HEK293 (cell line): ENCODE measurements around the gene PRPF38B.

Experiments used
- CTCF ChIA-PET: fragments of 350-600 bp; formaldehyde crosslinking; extraction: SDS; loops from one replicate; lab custom pipeline; 2021; ENCODE audit warnings: antibody characterized with exemption; lab: Yijun Ruan, JAX
- POLR2A ChIA-PET: fragments of 300-600 bp; formaldehyde crosslinking; extraction: SDS; loops from one replicate; lab custom pipeline; 2020; ENCODE audit warnings: antibody characterized with exemption, inconsistent platforms; lab: Yijun Ruan, JAX
- H3K27ac ChIP-seq: fragments of 200-500 bp; sonication (Bioruptor generic); 2 replicates; pipeline ENCODE4 v1.5.1; 2014; ENCODE audit warnings: low read depth, low read length, control low read depth, inconsistent platforms; ENCODE audit errors: extremely low read depth
- H3K36me3 ChIP-seq, 2 experiments: fragments of 200-500 bp in 1 of 2; sonication (Bioruptor generic) in 1 of 2; 1 replicate in 1 of 2; 2 replicates in 1 of 2; pipeline ENCODE4 v1.5.1; 2014 to 2017; ENCODE audit warnings: inconsistent platforms in 2 of 2, low read length in 2 of 2; ENCODE audit not compliant: control insufficient read depth in 2 of 2, insufficient read depth in 1 of 2
- H3K4me1 ChIP-seq: fragments of 200-500 bp; sonication (Bioruptor generic); 2 replicates; pipeline ENCODE4 v1.5.1; 2014; ENCODE audit warnings: mild to moderate bottlenecking, low read length, inconsistent platforms; ENCODE audit not compliant: control insufficient read depth, insufficient read depth
- H3K4me3 ChIP-seq: 2 replicates; pipeline ENCODE4 v1.5.1; 2011; ENCODE audit warnings: low read depth, mild to moderate bottlenecking, control low read depth, low read length, moderate library complexity
- H3K9me3 ChIP-seq: fragments of 200-500 bp; sonication (Bioruptor generic); 2 replicates; pipeline ENCODE4 v1.5.1; 2014; ENCODE audit warnings: low read depth, low read length, inconsistent platforms; ENCODE audit not compliant: control insufficient read depth, insufficient read depth
- GLIS2 ChIP-seq: fragments of 450-650 bp; formaldehyde crosslinking; IDR thresholded peaks from 2 replicates; pipeline ENCODE4 v1.5.1; 2016; ENCODE audit warnings: missing biosample characterization, missing genetic modification characterization
- KLF16 ChIP-seq: fragments of 450-650 bp; formaldehyde crosslinking; IDR thresholded peaks from 2 replicates; pipeline ENCODE4 v1.5.1; 2017; ENCODE audit warnings: missing biosample characterization, missing genetic modification characterization
- MYNN ChIP-seq: fragments of 450-650 bp; formaldehyde crosslinking; IDR thresholded peaks from 2 replicates; pipeline ENCODE4 v1.5.1; 2016; ENCODE audit warnings: missing biosample characterization, missing genetic modification characterization, borderline replicate concordance
- OSR2 ChIP-seq: fragments of 450-650 bp; formaldehyde crosslinking; IDR thresholded peaks from 2 replicates; pipeline ENCODE4 v1.5.1; 2016; ENCODE audit warnings: missing biosample characterization, missing genetic modification characterization
- OVOL3 ChIP-seq: fragments of 450-650 bp; formaldehyde crosslinking; IDR thresholded peaks from 2 replicates; pipeline ENCODE4 v1.5.1; 2016; ENCODE audit warnings: missing biosample characterization, missing genetic modification characterization
- SCRT1 ChIP-seq: fragments of 450-650 bp; formaldehyde crosslinking; IDR thresholded peaks from 2 replicates; pipeline ENCODE4 v1.5.1; 2016; ENCODE audit warnings: missing biosample characterization, missing genetic modification characterization, borderline replicate concordance
- YY1 ChIP-seq: fragments of 450-650 bp; formaldehyde crosslinking; IDR thresholded peaks from 2 replicates; pipeline ENCODE4 v1.5.1; 2018; ENCODE audit warnings: missing biosample characterization, missing genetic modification characterization
- ZBTB1 ChIP-seq: fragments of 450-650 bp; formaldehyde crosslinking; IDR thresholded peaks from 2 replicates; pipeline ENCODE4 v1.5.1; 2016; ENCODE audit warnings: missing biosample characterization, missing genetic modification characterization
- ZBTB17 ChIP-seq: fragments of 450-650 bp; formaldehyde crosslinking; IDR thresholded peaks from 2 replicates; pipeline ENCODE4 v1.5.1; 2016; ENCODE audit warnings: missing biosample characterization, missing genetic modification characterization
- ZBTB48 ChIP-seq: fragments of 450-650 bp; formaldehyde crosslinking; IDR thresholded peaks from 2 replicates; pipeline ENCODE4 v1.5.1; 2016; ENCODE audit warnings: missing biosample characterization, missing genetic modification characterization
- ZBTB6 ChIP-seq: fragments of 450-650 bp; formaldehyde crosslinking; IDR thresholded peaks from 2 replicates; pipeline ENCODE4 v1.5.1; 2017; ENCODE audit warnings: missing biosample characterization, missing genetic modification characterization
- ZNF132 ChIP-seq: fragments of 450-650 bp; formaldehyde crosslinking; IDR thresholded peaks from 2 replicates; pipeline ENCODE4 v1.5.1; 2017; ENCODE audit warnings: missing biosample characterization, missing genetic modification characterization, borderline replicate concordance
- ZNF138 ChIP-seq: fragments of 450-650 bp; formaldehyde crosslinking; IDR thresholded peaks from 2 replicates; pipeline ENCODE4 v1.5.1; 2016; ENCODE audit warnings: missing biosample characterization, missing genetic modification characterization, borderline replicate concordance
- ZNF175 ChIP-seq: fragments of 450-650 bp; formaldehyde crosslinking; IDR thresholded peaks from 2 replicates; pipeline ENCODE4 v1.5.1; 2016; ENCODE audit warnings: missing biosample characterization, missing genetic modification characterization
- ZNF2 ChIP-seq: fragments of 450-650 bp; formaldehyde crosslinking; IDR thresholded peaks from 2 replicates; pipeline ENCODE4 v1.5.1; 2016; ENCODE audit warnings: missing biosample characterization, missing genetic modification characterization
- ZNF239 ChIP-seq: fragments of 450-650 bp; formaldehyde crosslinking; IDR thresholded peaks from 2 replicates; pipeline ENCODE4 v1.5.1; 2016; ENCODE audit warnings: missing biosample characterization, missing genetic modification characterization
- ZNF24 ChIP-seq: fragments of 450-650 bp; formaldehyde crosslinking; IDR thresholded peaks from 2 replicates; pipeline ENCODE4 v1.5.1; 2016; ENCODE audit warnings: missing biosample characterization, missing genetic modification characterization
- ZNF26 ChIP-seq: fragments of 450-650 bp; formaldehyde crosslinking; IDR thresholded peaks from 2 replicates; pipeline ENCODE4 v1.5.1; 2016; ENCODE audit warnings: missing biosample characterization, missing genetic modification characterization
- ZNF341 ChIP-seq: fragments of 450-650 bp; formaldehyde crosslinking; IDR thresholded peaks from 2 replicates; pipeline ENCODE4; 2016; ENCODE audit warnings: low read depth, missing biosample characterization, missing genetic modification characterization
- ZNF366 ChIP-seq: fragments of 450-650 bp; formaldehyde crosslinking; conservative IDR thresholded peaks from 2 replicates; pipeline ENCODE4 v1.5.1; 2016; ENCODE audit warnings: missing biosample characterization, missing genetic modification characterization
- ZNF433 ChIP-seq: fragments of 450-650 bp; formaldehyde crosslinking; IDR thresholded peaks from 2 replicates; pipeline ENCODE4 v1.5.1; 2016; ENCODE audit warnings: missing biosample characterization, missing genetic modification characterization, low read depth
- ZNF473 ChIP-seq: fragments of 450-650 bp; formaldehyde crosslinking; IDR thresholded peaks from 2 replicates; pipeline ENCODE4 v1.5.1; 2017; ENCODE audit warnings: missing biosample characterization, missing genetic modification characterization
- ZNF510 ChIP-seq: fragments of 450-650 bp; formaldehyde crosslinking; IDR thresholded peaks from 2 replicates; pipeline ENCODE4 v1.5.1; 2018; ENCODE audit warnings: mild to moderate bottlenecking, missing genetic modification characterization, missing biosample characterization; ENCODE audit not compliant: insufficient replicate concordance
- ZNF560 ChIP-seq: fragments of 450-650 bp; formaldehyde crosslinking; IDR thresholded peaks from 2 replicates; pipeline ENCODE4 v1.5.1; 2017; ENCODE audit warnings: missing biosample characterization, missing genetic modification characterization, borderline replicate concordance
- ZNF621 ChIP-seq: fragments of 450-650 bp; formaldehyde crosslinking; IDR thresholded peaks from 2 replicates; pipeline ENCODE4 v1.5.1; 2017; ENCODE audit warnings: missing biosample characterization, missing genetic modification characterization
- ZNF654 ChIP-seq: fragments of 450-650 bp; formaldehyde crosslinking; IDR thresholded peaks from 2 replicates; pipeline ENCODE4 v1.5.1; 2016; ENCODE audit warnings: low read depth, missing biosample characterization, missing genetic modification characterization
- ZNF747 ChIP-seq: fragments of 450-650 bp; formaldehyde crosslinking; IDR thresholded peaks from 2 replicates; pipeline ENCODE4 v1.5.1; 2016; ENCODE audit warnings: missing biosample characterization, missing genetic modification characterization
- ZSCAN18 ChIP-seq: fragments of 450-650 bp; formaldehyde crosslinking; IDR thresholded peaks from 2 replicates; pipeline ENCODE4 v1.5.1; 2016; ENCODE audit warnings: missing biosample characterization, missing genetic modification characterization
- TF ChIP-seq, protein P1 (sequence below): fragments of 450-650 bp; formaldehyde crosslinking; IDR thresholded peaks from 2 replicates; pipeline ENCODE4 v1.5.1; 2016; ENCODE audit warnings: missing biosample characterization, missing genetic modification characterization
- TF ChIP-seq, protein P2 (sequence below): fragments of 450-650 bp; formaldehyde crosslinking; IDR thresholded peaks from 2 replicates; pipeline ENCODE4 v1.5.1; 2016; ENCODE audit warnings: missing biosample characterization, missing genetic modification characterization, low read depth

PRPF38B gene

DNA sequence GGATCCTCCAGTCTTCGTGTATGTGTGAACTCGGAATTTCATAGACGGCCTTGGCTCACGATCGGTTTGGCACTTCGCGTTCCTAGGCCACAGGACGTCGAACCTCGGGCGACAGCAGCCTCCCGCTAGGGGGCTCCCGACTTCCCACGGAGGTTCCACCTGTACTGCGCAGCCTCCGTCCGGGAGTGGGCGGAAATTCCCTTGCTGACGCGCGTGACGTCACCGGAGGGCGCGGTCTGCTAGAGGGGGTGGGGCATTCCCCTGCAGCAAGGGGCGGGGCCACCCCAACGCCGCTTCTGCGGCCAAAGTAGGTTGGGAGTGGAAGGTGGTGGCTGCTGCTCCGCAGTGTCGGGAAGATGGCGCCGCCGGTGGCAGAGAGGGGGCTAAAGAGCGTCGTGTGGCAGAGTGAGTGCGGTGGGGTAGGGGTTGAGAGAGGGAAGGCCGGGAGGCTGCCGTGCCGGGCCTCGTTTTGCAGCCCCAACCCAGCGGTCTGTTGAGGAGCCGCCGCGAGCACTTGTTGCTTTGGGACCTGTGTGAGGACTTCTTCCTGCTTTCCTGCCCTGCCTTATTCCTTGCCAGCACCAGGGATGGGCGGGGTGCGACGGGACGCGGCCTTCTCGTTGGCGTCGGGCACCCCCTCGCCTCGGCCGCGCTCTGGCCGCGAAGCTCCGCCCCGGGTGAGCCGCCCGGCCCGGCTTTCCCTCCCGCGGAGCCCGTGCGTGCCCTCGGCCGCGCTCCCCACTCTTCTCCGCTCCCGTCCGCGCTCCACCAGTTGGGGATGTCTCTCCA lies 54.5 kb downstream of the PRPF38B start, which contains the start of gene STXBP3:
TSS of gene STXBP3 (plus strand) at position 293 of the 789 bp plus-strand sequence. CDS start at position 357, 64 bp downstream.
- Histone ChIP-seq H3K4me1 (peaks cover 2% of the 10 kb centered on the region; the same call in 1 of the 2 replicates), H3K4me3 (peak within 1 kb of the TSS; percentile 97), H3K27ac (peak within 1 kb of the TSS; percentile 81), H3K9me3 (no peaks in the 10 kb centered on the region), H3K36me3 (no peaks in the 10 kb centered on the region)
- ChIA-PET POLR2A (interaction anchor here (1.0 kb wide), 1 partner anchor 54 kb away, joined by 8 read pairs; the partner anchor contains the start of gene PRPF38B), CTCF (interaction anchor here (1.0 kb wide), 1 partner anchor 23 kb away, joined by 3 read pairs; no protein-coding TSS in a partner anchor)
- TF ChIP-seq ZNF510 (tag by site-specific recombination) (no peak), ZNF473 (no peak), ZNF2 (peak; percentile 80), ZBTB6 (tag by site-specific recombination) (no peak), OVOL3 (tag by site-specific recombination) (peak; percentile 76; the same call in 1 of the 2 replicates), ZBTB17 (peak; percentile 69), ZNF747 (no peak), ZNF560 (no peak), ZNF175 (no peak), ZNF654 (tag by site-specific recombination) (no peak), ZNF132 (tag by site-specific recombination) (no peak), ZNF366 (tag by site-specific recombination) (no peak; the same call in 1 of the 2 replicates), ZNF433 (tag by site-specific recombination) (no peak; the same call in 1 of the 2 replicates), ZBTB1 (no peak), ZNF239 (tag by site-specific recombination) (no peak), YY1 (peak; percentile 92), ZNF341 (tag by site-specific recombination) (no peak; the same call in 1 of the 2 replicates), ZBTB48 (tag by site-specific recombination) (peak; percentile 48; the same call in 1 of the 2 replicates), OSR2 (tag by site-specific recombination) (peak; percentile 62; the same call in 1 of the 2 replicates), ZSCAN18 (no peak), KLF16 (tag by site-specific recombination) (peak; percentile 97), ZNF24 (peak; percentile 94), SCRT1 (peak; percentile 100), GLIS2 (tag by site-specific recombination) (peak; percentile 80), ZNF138 (tag by site-specific recombination) (no peak), ZNF621 (tag by site-specific recombination) (no peak), MYNN (tag by site-specific recombination) (peak; percentile 39; the same call in 1 of the 2 replicates), ZNF26 (no peak)
- TF ChIP-seq, protein P1, sequence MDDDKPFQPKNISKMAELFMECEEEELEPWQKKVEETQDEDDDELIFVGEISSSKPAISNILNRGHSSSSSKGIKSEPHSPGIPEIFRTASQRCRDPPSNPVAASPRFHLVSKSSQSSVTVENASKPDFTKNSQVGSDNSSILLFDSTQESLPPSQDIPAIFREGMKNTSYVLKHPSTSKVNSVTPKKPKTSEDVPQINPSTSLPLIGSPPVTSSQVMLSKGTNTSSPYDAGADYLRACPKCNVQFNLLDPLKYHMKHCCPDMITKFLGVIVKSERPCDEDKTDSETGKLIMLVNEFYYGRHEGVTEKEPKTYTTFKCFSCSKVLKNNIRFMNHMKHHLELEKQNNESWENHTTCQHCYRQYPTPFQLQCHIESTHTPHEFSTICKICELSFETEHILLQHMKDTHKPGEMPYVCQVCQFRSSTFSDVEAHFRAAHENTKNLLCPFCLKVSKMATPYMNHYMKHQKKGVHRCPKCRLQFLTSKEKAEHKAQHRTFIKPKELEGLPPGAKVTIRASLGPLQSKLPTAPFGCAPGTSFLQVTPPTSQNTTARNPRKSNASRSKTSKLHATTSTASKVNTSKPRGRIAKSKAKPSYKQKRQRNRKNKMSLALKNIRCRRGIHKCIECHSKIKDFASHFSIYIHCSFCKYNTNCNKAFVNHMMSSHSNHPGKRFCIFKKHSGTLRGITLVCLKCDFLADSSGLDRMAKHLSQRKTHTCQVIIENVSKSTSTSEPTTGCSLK = no peak
- TF ChIP-seq, protein P2, sequence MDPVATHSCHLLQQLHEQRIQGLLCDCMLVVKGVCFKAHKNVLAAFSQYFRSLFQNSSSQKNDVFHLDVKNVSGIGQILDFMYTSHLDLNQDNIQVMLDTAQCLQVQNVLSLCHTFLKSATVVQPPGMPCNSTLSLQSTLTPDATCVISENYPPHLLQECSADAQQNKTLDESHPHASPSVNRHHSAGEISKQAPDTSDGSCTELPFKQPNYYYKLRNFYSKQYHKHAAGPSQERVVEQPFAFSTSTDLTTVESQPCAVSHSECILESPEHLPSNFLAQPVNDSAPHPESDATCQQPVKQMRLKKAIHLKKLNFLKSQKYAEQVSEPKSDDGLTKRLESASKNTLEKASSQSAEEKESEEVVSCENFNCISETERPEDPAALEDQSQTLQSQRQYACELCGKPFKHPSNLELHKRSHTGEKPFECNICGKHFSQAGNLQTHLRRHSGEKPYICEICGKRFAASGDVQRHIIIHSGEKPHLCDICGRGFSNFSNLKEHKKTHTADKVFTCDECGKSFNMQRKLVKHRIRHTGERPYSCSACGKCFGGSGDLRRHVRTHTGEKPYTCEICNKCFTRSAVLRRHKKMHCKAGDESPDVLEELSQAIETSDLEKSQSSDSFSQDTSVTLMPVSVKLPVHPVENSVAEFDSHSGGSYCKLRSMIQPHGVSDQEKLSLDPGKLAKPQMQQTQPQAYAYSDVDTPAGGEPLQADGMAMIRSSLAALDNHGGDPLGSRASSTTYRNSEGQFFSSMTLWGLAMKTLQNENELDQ (tag by site-specific recombination) = no peak
